ENCODE data around the gene PALS2. TPM values are rescaled to one million over a fixed set of nuclear protein-coding genes. Genes with fewer than 3 reads are reported as not detected.

Gene PALS2
- total and polyA plus RNA-seq, 8 donors: 7.5 to 27.3 (median 10.6) TPM

DNA sequence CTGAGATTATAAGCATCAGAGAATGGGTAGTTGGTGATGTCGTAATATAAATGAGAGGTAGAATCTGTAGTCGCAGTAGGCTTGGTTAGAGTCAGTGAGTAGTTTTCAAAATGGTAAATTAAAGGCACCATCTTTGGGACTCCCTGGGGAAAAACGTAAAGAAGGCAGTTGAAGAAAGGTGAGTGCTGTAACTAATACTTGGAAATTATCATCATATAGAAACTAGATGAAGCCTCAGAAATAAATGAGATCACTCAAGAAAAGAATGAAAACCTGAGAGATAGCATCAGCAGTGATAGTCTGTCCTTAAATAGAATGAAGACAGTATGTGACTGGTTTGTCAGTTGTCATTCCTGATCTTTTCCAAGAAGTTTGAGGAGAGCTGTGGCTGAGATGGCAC, 23.8 kb downstream of the PALS2 start:
- Histone ChIP-seq H3K36me3 (no peaks in the 10 kb centered on the region), H3K4me3 (no peak overlapping the region), H3K27me3 (no peaks in the 10 kb centered on the region), H3K9me3 (no peaks in the 10 kb centered on the region), H3K27ac (no peak overlapping the region), H3K4me1 (no peaks in the 10 kb centered on the region)
- no peak for ATAC-seq
- DNase-seq: no peak
- TF ChIP-seq, protein P1, sequence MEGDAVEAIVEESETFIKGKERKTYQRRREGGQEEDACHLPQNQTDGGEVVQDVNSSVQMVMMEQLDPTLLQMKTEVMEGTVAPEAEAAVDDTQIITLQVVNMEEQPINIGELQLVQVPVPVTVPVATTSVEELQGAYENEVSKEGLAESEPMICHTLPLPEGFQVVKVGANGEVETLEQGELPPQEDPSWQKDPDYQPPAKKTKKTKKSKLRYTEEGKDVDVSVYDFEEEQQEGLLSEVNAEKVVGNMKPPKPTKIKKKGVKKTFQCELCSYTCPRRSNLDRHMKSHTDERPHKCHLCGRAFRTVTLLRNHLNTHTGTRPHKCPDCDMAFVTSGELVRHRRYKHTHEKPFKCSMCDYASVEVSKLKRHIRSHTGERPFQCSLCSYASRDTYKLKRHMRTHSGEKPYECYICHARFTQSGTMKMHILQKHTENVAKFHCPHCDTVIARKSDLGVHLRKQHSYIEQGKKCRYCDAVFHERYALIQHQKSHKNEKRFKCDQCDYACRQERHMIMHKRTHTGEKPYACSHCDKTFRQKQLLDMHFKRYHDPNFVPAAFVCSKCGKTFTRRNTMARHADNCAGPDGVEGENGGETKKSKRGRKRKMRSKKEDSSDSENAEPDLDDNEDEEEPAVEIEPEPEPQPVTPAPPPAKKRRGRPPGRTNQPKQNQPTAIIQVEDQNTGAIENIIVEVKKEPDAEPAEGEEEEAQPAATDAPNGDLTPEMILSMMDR (IDR thresholded peaks at IDR 0.05): no peak
- intact Hi-C loops (cut with DNase I): no loop called here

DNA sequence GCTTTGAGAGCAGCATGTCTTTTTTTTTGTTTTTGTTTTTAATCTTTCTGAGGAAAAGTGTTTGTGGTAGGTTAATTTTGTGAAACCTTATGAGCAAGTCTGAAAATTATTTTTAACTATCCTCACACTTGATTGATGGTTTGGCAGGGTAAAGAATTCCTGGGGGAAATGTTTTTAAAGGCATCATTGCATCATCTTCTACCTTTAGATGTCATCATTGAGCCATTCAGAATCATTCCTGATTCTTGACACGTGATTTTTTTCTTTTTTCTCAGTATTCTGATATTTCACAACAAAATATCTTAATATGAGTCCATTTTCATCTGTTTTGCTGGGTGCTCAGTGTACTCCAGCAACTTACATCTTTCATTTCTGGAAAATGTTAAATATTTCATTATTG, 28.3 kb downstream of the PALS2 start:
- intact Hi-C loops (cut with DNase I): no loop called here
- Histone ChIP-seq H3K4me1 (no peaks in the 10 kb centered on the region), H3K27ac (no peak overlapping the region), H3K4me3 (no peak overlapping the region), H3K36me3 (no peaks in the 10 kb centered on the region), H3K27me3 (no peaks in the 10 kb centered on the region), H3K9me3 (no peaks in the 10 kb centered on the region)
- TF ChIP-seq, protein P1 (IDR thresholded peaks at IDR 0.05): no peak
- DNase-seq (no peak), ATAC-seq (no peak)

DNA sequence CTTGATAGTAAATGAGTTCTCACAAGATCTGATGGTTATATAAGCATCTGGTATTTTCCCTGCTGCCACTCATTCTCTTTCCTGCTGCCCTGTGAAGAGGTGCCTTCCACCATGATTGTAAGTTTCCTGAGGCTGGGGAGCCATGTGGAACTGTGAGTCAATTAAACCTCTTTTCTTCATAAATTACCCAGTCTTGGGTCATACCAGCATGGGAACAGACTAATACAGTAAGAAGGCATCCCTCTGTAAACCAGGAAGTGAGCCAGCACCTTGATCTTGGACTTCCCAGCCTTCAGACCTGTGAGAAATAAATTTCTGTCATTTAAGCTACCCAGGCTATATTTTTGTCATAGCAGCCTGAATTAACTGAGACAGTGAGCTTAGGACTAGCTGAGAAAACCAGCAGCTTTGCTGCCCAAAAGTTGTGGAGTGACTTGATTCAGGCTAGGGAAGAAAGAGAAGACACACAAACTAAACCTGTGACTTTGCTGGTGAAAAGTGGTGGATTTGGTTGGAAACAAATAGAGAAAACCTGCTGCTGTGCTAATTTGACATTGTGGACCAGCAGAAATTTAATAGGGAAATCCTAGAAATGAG, 29.7 kb downstream of the PALS2 start:
- intact Hi-C loops (cut with DNase I): no loop called here
- TF ChIP-seq, protein P1 (IDR thresholded peaks at IDR 0.05): no peak

DNA sequence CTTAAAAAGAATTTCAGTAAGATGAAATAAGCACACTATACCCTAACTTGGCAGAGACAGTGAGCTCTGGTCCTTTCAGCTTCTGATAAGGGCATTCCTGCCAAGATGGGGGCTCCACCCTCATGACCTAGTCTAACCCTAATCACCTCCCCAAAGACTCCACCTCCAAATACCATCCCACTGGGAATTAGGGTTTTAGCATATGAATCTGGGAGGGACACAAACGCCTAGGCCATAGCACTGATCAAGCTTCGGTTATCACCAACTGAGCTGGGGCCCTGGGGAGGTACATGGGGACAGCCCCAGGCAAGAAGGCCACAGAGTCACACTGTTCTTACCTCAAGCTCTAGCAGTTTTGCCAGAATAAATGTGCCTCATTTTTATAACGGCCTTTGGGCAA, 31.4 kb downstream of the PALS2 start:
- no peak overlapping the region for H3K4me3 ChIP-seq
- H3K4me1 ChIP-seq: no peaks in the 10 kb centered on the region
- TF ChIP-seq, protein P1 (IDR thresholded peaks at IDR 0.05): no peak
- no peaks in the 10 kb centered on the region for H3K9me3 ChIP-seq
- H3K27me3 ChIP-seq: no peaks in the 10 kb centered on the region
- DNase-seq: peak in 1 of 4 donors; percentile 8
- intact Hi-C loops (cut with DNase I): no loop called here
- no peak overlapping the region for H3K27ac ChIP-seq
- no peak for ATAC-seq
- no peaks in the 10 kb centered on the region for H3K36me3 ChIP-seq

More for the DNA sequence above, 29.7 kb downstream of the PALS2 start:
- Histone ChIP-seq H3K27ac (no peak overlapping the region), H3K27me3 (no peaks in the 10 kb centered on the region), H3K4me1 (no peaks in the 10 kb centered on the region), H3K9me3 (no peaks in the 10 kb centered on the region), H3K4me3 (no peak overlapping the region), H3K36me3 (no peaks in the 10 kb centered on the region)
- DNase-seq (no peak), ATAC-seq (no peak)

DNA sequence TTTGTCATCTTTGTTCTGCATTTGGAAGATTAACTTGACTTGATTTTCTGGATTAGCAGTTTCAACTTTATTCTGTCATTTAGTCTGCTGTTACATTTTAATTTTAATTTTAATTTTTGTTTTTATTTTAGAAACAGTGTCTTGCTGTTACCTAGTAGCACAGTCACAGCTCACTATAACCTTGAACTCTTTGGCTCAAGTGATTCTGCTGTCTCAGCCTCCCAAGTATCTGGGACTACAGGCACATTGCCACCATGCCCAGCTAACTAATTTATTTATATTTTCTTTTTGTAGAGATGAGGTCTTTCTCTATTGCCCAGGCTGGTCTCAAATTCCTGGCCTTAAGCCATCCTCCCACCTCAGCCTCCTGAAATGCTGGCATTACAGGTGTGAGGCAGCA, 35.3 kb downstream of the PALS2 start:
- H3K27me3 ChIP-seq: no peaks in the 10 kb centered on the region
- TF ChIP-seq, protein P1 (IDR thresholded peaks at IDR 0.05): no peak
- intact Hi-C loops (cut with DNase I): no loop called here
- H3K36me3 ChIP-seq: no peaks in the 10 kb centered on the region
- no peak overlapping the region for H3K4me3 ChIP-seq
- no peak for DNase-seq
- no peaks in the 10 kb centered on the region for H3K4me1 ChIP-seq
- H3K9me3 ChIP-seq: no peaks in the 10 kb centered on the region
- H3K27ac ChIP-seq: no peak overlapping the region
- no peak for ATAC-seq

Measured in left lung (tissue), 10 donors.